Right lobe of liver (tissue), 6 donors: ENCODE measurements around the gene FBXW5. TPM values are rescaled to one million over a fixed set of nuclear protein-coding genes. Genes with fewer than 3 reads are reported as not detected.

Experiments used
- ATAC-seq, 4 donors: fragments of 200-7000 bp; cut with Tn5 transposase; one replicate each; pipeline ENCODE4 v1.9.1; 2020; ENCODE audit warnings: mild to moderate bottlenecking in 4 of 4, moderate library complexity in 4 of 4
- DNase-seq, 3 donors: peaks; one replicate each; pipeline ENCODE4 v3.0.0-alpha.2; 2020
- H3K27ac ChIP-seq, 3 donors: fragments of 200-600 bp; one replicate each; pipeline ENCODE4 v1.8.0; 2022
- H3K27me3 ChIP-seq, 2 donors: fragments of 200-600 bp; one replicate each; pipeline ENCODE4 v1.8.0; 2022
- H3K36me3 ChIP-seq, 4 donors: fragments of 200-600 bp; sonication (generic) in 1 of 4; one replicate each; pipeline versions ENCODE4 v1.5.1 to v1.8.0; 2017 to 2022; ENCODE audit warnings: control low read depth in 1 of 4
- H3K4me1 ChIP-seq, 4 donors: fragments of 200-600 bp; sonication (generic) in 1 of 4; one replicate each; pipeline versions ENCODE4 v1.5.1 to v1.8.0; 2017 to 2022; ENCODE audit warnings: control low read depth in 1 of 4
- H3K4me3 ChIP-seq, 3 donors: fragments of 200-600 bp; one replicate each; pipeline ENCODE4 v1.8.0; 2022
- H3K9me3 ChIP-seq, 4 donors: fragments of 200-600 bp; sonication (generic) in 1 of 4; one replicate each; pipeline versions ENCODE4 v1.5.1 to v1.8.0; 2017 to 2022; ENCODE audit warnings: control low read depth in 1 of 4
- POLR2A ChIP-seq: fragments of 450-650 bp; IDR thresholded peaks from one replicate; pipeline ENCODE4 v1.6.1; 2017; ENCODE audit warnings: antibody characterized with exemption, mild to moderate bottlenecking
- WGBS: methylation state at CpG from one replicate; pipeline ENCODE4 v1.1.6; 2018; ENCODE audit warnings: low coverage, low lambda C conversion rate; ENCODE audit not compliant: insufficient coverage; ENCODE audit errors: missing lambda C conversion rate; 5-methylcytosine and 5-hydroxymethylcytosine counted together
- intact Hi-C, 2 donors: fragments of 100-400 bp; cut with DNase I; formaldehyde crosslinking; loops; one replicate each; pipeline versions ENCODE4 v1.11.2 to v1.14.1; 2022
- total RNA-seq, 6 experiments: library from RNA; depleted of rRNA in 2 of 6; stranded (reverse); fragments of >200 nt in 2 of 6; fragmentation: NEBNext Ultra II Directional in 3 of 6; extraction: Animal tissue kit (Norgen Biotek cat#: 25700) in 3 of 6; gene quantifications; one replicate each; pipeline versions ENCODE4 v1.1.0 to v1.2.4, GENCODE V29; 2016 to 2023
- TF ChIP-seq, protein P1 (sequence below), 4 donors: fragments of 200-600 bp in 3 of 4; fragments of 450-650 bp in 1 of 4; IDR thresholded peaks; one replicate each; pipeline versions ENCODE4 v1.5.1 to v1.8.0; 2016 to 2022; ENCODE audit warnings: antibody characterized with exemption in 4 of 4, mild to moderate bottlenecking in 2 of 4
- donor health status: DM: no; HTN: yes; CAD: no.
- donor health status: DM: no; HTN: no; CAD: no.
- donor health status: DM: no; HTN: no; CAD: no.
- donor health status: DM: no; HTN: yes; CAD: no.
- donor health status: DM: no; HTN: yes; CAD: no.

Gene FBXW5
- total RNA-seq, 6 experiments from 2014 or later, result 84.0 to 290 (median 97.4) TPM

DNA sequence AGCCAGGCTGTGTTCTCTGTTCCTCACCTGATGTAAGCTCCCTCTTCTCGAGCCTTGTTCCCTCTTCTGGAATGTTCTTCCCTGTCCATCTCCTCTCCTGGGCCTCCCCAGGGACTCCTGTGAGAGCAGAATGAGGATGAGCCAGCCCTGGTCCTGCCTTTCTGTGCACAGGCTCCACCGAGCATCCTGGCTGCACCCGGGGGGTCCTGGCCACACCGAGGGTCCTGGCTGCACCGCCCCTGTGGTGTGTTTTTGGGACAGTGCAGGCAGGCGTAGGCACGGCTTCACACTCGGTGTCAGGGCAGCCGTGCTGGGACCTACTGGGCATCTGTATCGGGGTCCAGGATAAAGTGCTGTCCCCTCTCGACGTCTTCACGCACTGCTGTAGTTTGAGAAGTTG, 17.8 kb downstream of the FBXW5 start:
- ATAC-seq (no peak), DNase-seq (no peak)
- no peak overlapping the region for H3K27ac ChIP-seq
- no peaks in the 10 kb centered on the region for H3K27me3 ChIP-seq
- no peak overlapping the region for H3K4me3 ChIP-seq
- no peaks in the 10 kb centered on the region for H3K4me1 ChIP-seq
- WGBS, result 75% methylated on average over 1 of the region's 13 CpGs
- TF ChIP-seq POLR2A, result no peak
- TF ChIP-seq, protein P1, sequence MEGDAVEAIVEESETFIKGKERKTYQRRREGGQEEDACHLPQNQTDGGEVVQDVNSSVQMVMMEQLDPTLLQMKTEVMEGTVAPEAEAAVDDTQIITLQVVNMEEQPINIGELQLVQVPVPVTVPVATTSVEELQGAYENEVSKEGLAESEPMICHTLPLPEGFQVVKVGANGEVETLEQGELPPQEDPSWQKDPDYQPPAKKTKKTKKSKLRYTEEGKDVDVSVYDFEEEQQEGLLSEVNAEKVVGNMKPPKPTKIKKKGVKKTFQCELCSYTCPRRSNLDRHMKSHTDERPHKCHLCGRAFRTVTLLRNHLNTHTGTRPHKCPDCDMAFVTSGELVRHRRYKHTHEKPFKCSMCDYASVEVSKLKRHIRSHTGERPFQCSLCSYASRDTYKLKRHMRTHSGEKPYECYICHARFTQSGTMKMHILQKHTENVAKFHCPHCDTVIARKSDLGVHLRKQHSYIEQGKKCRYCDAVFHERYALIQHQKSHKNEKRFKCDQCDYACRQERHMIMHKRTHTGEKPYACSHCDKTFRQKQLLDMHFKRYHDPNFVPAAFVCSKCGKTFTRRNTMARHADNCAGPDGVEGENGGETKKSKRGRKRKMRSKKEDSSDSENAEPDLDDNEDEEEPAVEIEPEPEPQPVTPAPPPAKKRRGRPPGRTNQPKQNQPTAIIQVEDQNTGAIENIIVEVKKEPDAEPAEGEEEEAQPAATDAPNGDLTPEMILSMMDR (IDR thresholded peaks at IDR 0.05), result no peak
- H3K9me3 ChIP-seq, result no peaks in the 10 kb centered on the region
- H3K36me3 ChIP-seq, result peaks cover 0 to 12% (median 3%) of the 10 kb centered on the region in 4 donors
- intact Hi-C loops, result no loop called here

DNA sequence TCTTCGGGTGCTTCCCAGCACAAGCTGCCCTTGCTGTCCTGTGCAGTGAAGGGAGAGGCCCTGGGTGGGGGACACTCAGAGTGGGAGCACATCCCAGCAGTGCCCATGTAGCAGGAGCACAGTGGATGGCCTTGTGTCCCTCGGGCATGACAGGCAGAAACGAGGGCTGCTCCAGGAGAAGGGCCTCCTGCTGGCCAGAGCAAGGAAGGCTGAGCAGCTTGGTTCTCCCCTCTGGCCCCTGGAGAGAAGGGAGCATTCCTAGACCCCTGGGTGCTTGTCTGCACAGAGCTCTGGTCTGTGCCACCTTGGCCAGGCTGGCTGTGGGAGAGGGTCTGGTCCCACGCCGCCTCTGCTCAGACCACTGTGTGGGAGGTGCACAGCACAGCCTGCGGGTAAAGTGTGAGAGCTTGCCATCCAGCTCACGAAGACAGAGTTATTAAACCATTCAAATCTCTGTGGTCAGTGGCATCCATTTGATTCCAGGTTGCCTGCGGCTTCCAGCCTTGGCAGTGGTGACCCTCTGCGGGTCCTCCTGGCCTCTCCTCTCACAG, 18.3 kb downstream of the FBXW5 start:
- TF ChIP-seq POLR2A, result no peak
- TF ChIP-seq, protein P1 (IDR thresholded peaks at IDR 0.05), result no peak
- intact Hi-C loops, result no loop called here
- ATAC-seq (peak in 2 of 4 donors; percentile 20 to 42), DNase-seq (peak in 1 of 3 donors; percentile 43)
- no peaks in the 10 kb centered on the region for H3K9me3 ChIP-seq
- H3K4me3 ChIP-seq, result no peak overlapping the region
- peaks cover 0 to 12% (median 3%) of the 10 kb centered on the region in 4 donors for H3K36me3 ChIP-seq
- H3K27ac ChIP-seq, result no peak overlapping the region
- H3K27me3 ChIP-seq, result no peaks in the 10 kb centered on the region
- 100% methylated on average over 1 of the region's 9 CpGs for WGBS
- H3K4me1 ChIP-seq, result no peaks in the 10 kb centered on the region

DNA sequence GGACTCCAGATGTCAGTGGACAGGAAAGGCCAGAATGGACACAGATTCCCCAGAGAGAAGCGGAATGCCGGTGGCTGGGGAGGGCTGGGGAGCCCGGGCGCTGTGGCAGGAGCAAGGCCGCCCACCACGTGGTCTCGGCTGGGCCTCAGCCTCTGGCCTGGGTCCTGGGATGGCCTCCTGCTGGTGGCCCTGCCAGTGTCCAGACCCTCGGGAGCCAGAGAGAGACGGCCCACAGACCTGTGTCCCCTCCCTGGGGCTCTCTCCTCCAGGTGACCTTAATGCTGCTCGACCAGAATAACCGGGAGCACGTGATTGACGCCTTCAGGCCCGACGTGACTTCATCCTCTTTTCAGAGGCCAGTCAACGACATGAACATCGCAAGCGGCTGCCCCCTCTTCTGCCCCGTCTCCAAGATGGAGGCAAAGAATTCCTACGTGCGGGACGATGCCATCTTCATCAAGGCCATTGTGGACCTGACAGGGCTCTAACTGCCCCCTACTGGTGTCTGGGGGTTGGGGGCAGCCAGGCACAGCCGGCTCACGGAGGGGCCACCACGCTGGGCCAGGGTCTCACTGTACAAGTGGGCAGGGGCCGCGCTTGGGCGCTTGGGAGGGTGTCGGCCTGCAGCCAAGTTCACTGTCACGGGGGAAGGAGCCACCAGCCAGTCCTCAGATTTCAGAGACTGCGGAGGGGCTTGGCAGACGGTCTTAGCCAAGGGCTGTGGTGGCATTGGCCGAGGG, 19.0 kb downstream of the FBXW5 start:
- Histone ChIP-seq H3K4me3 (no peak overlapping the region), H3K36me3 (peaks cover 0 to 17% (median 4%) of the 10 kb centered on the region in 4 donors), H3K4me1 (no peaks in the 10 kb centered on the region), H3K9me3 (no peaks in the 10 kb centered on the region), H3K27ac (no peak overlapping the region), H3K27me3 (no peaks in the 10 kb centered on the region)
- DNase-seq, result no peak
- WGBS, result 53% methylated on average over 3 of the region's 33 CpGs
- no peak for ATAC-seq
- intact Hi-C loops, result no loop called here
- TF ChIP-seq POLR2A, result no peak
- TF ChIP-seq, protein P1 (IDR thresholded peaks at IDR 0.05), result no peak

GRCh38 chr9:136923881-136924280, 20.7 kb downstream of the FBXW5 start:
- no peaks in the 10 kb centered on the region for H3K9me3 ChIP-seq
- no peak for ATAC-seq
- no peak overlapping the region for H3K4me3 ChIP-seq
- no peaks in the 10 kb centered on the region for H3K27me3 ChIP-seq
- intact Hi-C loops, result no loop called here
- 95% methylated on average over 7 of the region's 19 CpGs for WGBS
- H3K27ac ChIP-seq, result no peak overlapping the region
- H3K4me1 ChIP-seq, result no peaks in the 10 kb centered on the region
- TF ChIP-seq, protein P1 (IDR thresholded peaks at IDR 0.05), result no peak
- no peak for TF ChIP-seq POLR2A
- H3K36me3 ChIP-seq, result peaks cover 0 to 26% (median 10%) of the 10 kb centered on the region in 4 donors
- no peak for DNase-seq
